Measurements from ENCODE around the gene EPB41L3. TPM values are rescaled to one million over a fixed set of nuclear protein-coding genes. Genes with fewer than 3 reads are reported as not detected.

EPB41L3 gene
- polyA plus RNA-seq, 1 donor = 65.5 TPM

DNA sequence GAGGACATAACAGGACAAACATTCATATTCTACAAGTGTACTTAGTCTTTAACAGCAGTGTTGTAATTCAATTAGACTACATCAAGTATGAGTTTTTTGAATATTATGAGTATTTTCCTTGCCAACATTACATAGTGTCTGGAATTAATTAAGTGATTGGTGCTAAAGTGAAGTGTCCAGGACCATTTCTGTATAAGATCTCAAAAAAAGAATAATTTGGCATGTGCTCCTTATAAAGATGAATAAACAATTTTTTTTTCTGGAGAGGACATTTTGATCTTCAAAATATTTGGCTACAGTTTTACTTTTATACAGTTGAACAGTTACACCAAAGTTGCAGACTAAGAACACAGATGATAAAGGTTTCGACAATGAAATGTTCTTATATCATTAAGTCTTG is 15.1 kb upstream of the EPB41L3 start:
- H3K4me1 ChIP-seq (ENCODE audit: control insufficient read depth, insufficient read depth, low read length) = no peaks in the 10 kb centered on the region
- H3K27me3 ChIP-seq (ENCODE audit: control insufficient read depth, insufficient read depth, low read length) = no peaks in the 10 kb centered on the region
- H3K36me3 ChIP-seq (ENCODE audit: control insufficient read depth, insufficient read depth, low read length) = no peaks in the 10 kb centered on the region
- H3K9me3 ChIP-seq (ENCODE audit: control insufficient read depth, low read depth, low read length) = no peaks in the 10 kb centered on the region
- no peak overlapping the region for H3K4me3 ChIP-seq (ENCODE audit: low read length)
- H3K27ac ChIP-seq (ENCODE audit: low read length) = no peak overlapping the region
- WGBS (ENCODE audit: insufficient coverage, low lambda C conversion rate) = no CpG with 5 or more reads among the region's 1 CpG
- DNase-seq = no peak

DNA sequence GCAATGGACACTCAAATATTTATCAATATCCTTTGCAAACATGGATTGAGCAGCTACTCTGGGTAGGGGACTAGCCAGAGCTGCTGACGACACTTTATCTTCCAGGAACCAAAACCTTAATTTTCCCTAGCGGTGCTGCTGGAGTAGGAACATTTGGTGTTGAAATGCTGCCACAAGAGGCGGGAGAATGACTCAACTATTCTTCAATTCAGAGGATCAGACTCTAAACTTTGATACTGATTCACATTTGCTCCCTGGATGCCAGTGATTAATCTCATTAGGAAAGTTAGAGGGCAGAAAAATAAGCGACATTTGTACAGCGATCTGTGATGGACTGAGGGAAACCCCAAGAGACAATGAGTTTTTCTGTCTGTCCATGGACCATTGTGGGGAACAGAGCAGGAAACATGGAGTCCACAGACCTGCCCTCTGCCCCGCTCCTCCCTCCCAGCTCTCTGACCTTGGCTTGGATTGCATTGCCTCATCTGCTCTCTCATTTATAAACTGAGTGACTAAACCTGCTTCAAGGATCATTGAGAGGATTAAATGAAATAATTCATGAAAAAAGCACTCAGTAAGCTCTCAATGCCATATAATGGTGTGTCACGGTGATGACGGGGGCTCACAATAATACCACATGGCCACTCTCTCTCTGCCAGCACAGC is 12.6 kb upstream of the EPB41L3 start:
- Histone ChIP-seq H3K27ac (ENCODE audit: low read length) (no peak overlapping the region), H3K36me3 (ENCODE audit: control insufficient read depth, insufficient read depth, low read length) (no peaks in the 10 kb centered on the region), H3K27me3 (ENCODE audit: control insufficient read depth, insufficient read depth, low read length) (no peaks in the 10 kb centered on the region), H3K4me1 (ENCODE audit: control insufficient read depth, insufficient read depth, low read length) (no peaks in the 10 kb centered on the region), H3K4me3 (ENCODE audit: low read length) (no peak overlapping the region), H3K9me3 (ENCODE audit: control insufficient read depth, low read depth, low read length) (no peaks in the 10 kb centered on the region)
- WGBS (ENCODE audit: insufficient coverage, low lambda C conversion rate) = 100% methylated on average over 2 of the region's 8 CpGs
- no peak for DNase-seq

DNA sequence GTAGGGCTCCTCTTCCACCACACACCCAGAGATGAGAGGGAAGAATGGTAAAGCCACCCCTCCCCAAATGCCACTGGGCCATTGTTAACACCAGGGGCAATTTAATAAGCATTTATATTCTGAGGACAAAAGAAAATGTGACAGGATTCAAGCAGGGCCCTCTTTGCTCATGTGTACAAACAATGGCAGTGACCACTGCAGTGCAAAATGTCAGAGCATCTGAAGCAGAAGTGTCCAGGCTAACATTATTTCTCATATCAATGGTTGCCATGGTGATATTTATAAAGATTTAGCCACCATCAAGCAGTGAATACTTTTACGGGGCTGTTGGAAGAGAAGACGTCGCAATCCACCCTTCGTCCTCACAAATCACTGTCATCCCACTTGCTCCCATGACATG is 10.8 kb upstream of the EPB41L3 start:
- no peaks in the 10 kb centered on the region for H3K36me3 ChIP-seq (ENCODE audit: control insufficient read depth, insufficient read depth, low read length)
- no peak for DNase-seq
- no peak overlapping the region for H3K27ac ChIP-seq (ENCODE audit: low read length)
- no peaks in the 10 kb centered on the region for H3K9me3 ChIP-seq (ENCODE audit: control insufficient read depth, low read depth, low read length)
- no CpG with 5 or more reads among the region's 4 CpGs for WGBS (ENCODE audit: insufficient coverage, low lambda C conversion rate)
- no peaks in the 10 kb centered on the region for H3K27me3 ChIP-seq (ENCODE audit: control insufficient read depth, insufficient read depth, low read length)
- H3K4me3 ChIP-seq (ENCODE audit: low read length) = no peak overlapping the region
- H3K4me1 ChIP-seq (ENCODE audit: control insufficient read depth, insufficient read depth, low read length) = no peaks in the 10 kb centered on the region

DNA sequence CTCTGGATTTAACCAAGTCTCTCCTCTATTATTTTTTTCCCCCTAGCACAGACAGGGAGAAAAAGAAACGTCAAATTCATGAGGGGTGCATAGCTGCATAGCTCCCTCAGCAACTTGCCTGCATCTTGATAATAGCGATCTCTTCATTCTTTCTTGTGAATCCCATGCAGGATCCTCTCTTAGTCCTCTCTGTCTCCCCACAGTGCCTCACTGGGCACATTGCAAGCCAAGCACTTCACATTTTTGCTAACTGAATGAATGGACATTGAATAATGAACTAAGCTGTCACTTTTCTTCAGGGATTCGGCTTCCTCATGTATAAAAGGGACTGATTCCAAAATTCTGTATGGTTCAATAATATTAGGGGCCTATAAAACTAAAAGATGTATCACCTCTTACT is 2.9 kb upstream of the EPB41L3 start:
- peak in 1 of 2 donors; percentile 19 for DNase-seq

DNA sequence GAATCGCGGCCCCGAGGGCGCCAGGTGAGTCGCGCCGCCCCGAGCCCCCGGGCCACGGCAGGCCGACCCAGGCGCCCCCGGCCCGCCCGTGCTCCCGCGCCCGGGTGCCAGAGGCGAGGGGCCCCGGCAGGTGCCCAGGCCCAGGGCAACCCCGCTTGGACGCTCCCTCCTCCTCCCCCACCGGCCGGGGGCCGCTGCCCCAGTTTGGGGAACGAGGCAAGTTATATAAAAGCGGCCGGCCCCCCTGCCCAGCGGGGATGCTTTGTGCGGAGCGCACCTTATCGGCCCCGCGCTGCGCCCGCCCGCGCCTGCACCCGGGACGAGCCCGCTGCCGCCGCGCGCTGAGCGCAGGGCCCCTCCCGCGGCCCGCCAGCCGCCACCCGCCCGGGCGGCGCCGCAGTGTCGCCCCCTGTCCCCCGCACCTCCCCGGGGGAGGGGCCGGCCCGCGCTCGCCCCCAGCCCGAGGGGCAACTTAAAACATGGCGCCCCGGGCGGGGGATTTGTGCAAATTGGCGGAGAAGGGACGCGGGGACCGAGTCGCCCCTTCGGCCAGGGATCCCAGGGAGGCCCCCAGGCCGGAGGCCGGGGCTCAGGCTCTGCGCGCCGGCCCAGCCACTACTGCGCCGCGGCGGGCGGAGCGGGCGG is 639 bp downstream of the EPB41L3 start:
- Histone ChIP-seq H3K27ac (ENCODE audit: low read length) (no peak overlapping the region), H3K4me1 (ENCODE audit: control insufficient read depth, insufficient read depth, low read length) (no peaks in the 10 kb centered on the region), H3K27me3 (ENCODE audit: control insufficient read depth, insufficient read depth, low read length) (peaks cover 14% of the 10 kb centered on the region), H3K4me3 (ENCODE audit: low read length) (peak overlapping the region; percentile 45), H3K9me3 (ENCODE audit: control insufficient read depth, low read depth, low read length) (no peaks in the 10 kb centered on the region), H3K36me3 (ENCODE audit: control insufficient read depth, insufficient read depth, low read length) (no peaks in the 10 kb centered on the region)
- no CpG with 5 or more reads among the region's 84 CpGs for WGBS (ENCODE audit: insufficient coverage, low lambda C conversion rate)
- DNase-seq = peak in 1 of 2 donors; percentile 45

More for the DNA sequence above, 2.9 kb upstream of the EPB41L3 start:
- H3K4me1 ChIP-seq (ENCODE audit: control insufficient read depth, insufficient read depth, low read length) = no peaks in the 10 kb centered on the region
- H3K27me3 ChIP-seq (ENCODE audit: control insufficient read depth, insufficient read depth, low read length) = peaks cover 14% of the 10 kb centered on the region
- H3K4me3 ChIP-seq (ENCODE audit: low read length) = no peak overlapping the region
- WGBS (ENCODE audit: insufficient coverage, low lambda C conversion rate) = no CpG with 5 or more reads among the region's 3 CpGs
- H3K36me3 ChIP-seq (ENCODE audit: control insufficient read depth, insufficient read depth, low read length) = no peaks in the 10 kb centered on the region
- H3K27ac ChIP-seq (ENCODE audit: low read length) = no peak overlapping the region
- no peaks in the 10 kb centered on the region for H3K9me3 ChIP-seq (ENCODE audit: control insufficient read depth, low read depth, low read length)

DNA sequence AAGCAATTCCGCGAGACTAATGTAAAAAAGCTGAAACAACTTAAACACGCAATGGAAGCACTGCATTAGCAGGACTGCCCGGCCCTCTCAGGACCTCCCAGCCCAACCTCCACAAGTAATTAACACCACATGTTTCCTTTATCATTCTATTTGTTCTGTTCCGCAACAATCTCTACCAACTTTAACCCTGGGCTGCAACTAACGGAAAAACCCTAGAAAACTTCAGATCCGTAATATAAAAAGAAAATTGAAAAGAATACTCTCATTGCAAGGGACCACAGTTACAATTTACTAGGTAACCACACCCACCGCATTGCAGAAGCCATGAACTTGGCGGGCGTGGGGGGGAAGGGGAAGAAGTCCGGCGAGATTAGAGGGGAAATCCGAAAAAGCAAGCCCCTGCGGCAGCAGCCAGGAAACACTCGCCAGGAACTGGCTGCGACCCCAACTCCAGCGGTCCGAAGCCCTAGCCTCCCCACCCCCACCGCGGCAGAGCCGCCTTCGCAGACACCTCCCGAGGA is 1.2 kb downstream of the EPB41L3 start:
- Histone ChIP-seq H3K9me3 (ENCODE audit: control insufficient read depth, low read depth, low read length) (no peaks in the 10 kb centered on the region), H3K27me3 (ENCODE audit: control insufficient read depth, insufficient read depth, low read length) (peaks cover 14% of the 10 kb centered on the region), H3K27ac (ENCODE audit: low read length) (no peak overlapping the region), H3K36me3 (ENCODE audit: control insufficient read depth, insufficient read depth, low read length) (no peaks in the 10 kb centered on the region), H3K4me3 (ENCODE audit: low read length) (peak overlapping the region; percentile 45), H3K4me1 (ENCODE audit: control insufficient read depth, insufficient read depth, low read length) (no peaks in the 10 kb centered on the region)
- DNase-seq = peak in 1 of 2 donors; percentile 26
- WGBS (ENCODE audit: insufficient coverage, low lambda C conversion rate) = 0% methylated on average over 1 of the region's 23 CpGs

- no peaks in the 10 kb centered on the region for H3K4me1 ChIP-seq (ENCODE audit: control insufficient read depth, insufficient read depth, low read length)
- H3K27ac ChIP-seq (ENCODE audit: low read length) = no peak overlapping the region
- H3K36me3 ChIP-seq (ENCODE audit: control insufficient read depth, insufficient read depth, low read length) = no peaks in the 10 kb centered on the region
- no peaks in the 10 kb centered on the region for H3K9me3 ChIP-seq (ENCODE audit: control insufficient read depth, low read depth, low read length)
- DNase-seq = no peak
- no peak overlapping the region for H3K4me3 ChIP-seq (ENCODE audit: low read length)
- WGBS (ENCODE audit: insufficient coverage, low lambda C conversion rate) = 100% methylated on average over 1 of the region's 3 CpGs
- peaks cover 14% of the 10 kb centered on the region for H3K27me3 ChIP-seq (ENCODE audit: control insufficient read depth, insufficient read depth, low read length)
These were observed 2.2 kb downstream of the EPB41L3 start for GRCh38 chr18:5541644-5542043.

GRCh38 chr18:5539391-5539790 is 4.4 kb downstream of the EPB41L3 start:
- no peak for DNase-seq
- H3K9me3 ChIP-seq (ENCODE audit: control insufficient read depth, low read depth, low read length) = no peaks in the 10 kb centered on the region
- no peak overlapping the region for H3K4me3 ChIP-seq (ENCODE audit: low read length)
- H3K4me1 ChIP-seq (ENCODE audit: control insufficient read depth, insufficient read depth, low read length) = no peaks in the 10 kb centered on the region
- H3K27ac ChIP-seq (ENCODE audit: low read length) = no peak overlapping the region
- H3K36me3 ChIP-seq (ENCODE audit: control insufficient read depth, insufficient read depth, low read length) = no peaks in the 10 kb centered on the region
- 100% methylated on average over 1 of the region's 2 CpGs for WGBS (ENCODE audit: insufficient coverage, low lambda C conversion rate)
- H3K27me3 ChIP-seq (ENCODE audit: control insufficient read depth, insufficient read depth, low read length) = peaks cover 12% of the 10 kb centered on the region

DNA sequence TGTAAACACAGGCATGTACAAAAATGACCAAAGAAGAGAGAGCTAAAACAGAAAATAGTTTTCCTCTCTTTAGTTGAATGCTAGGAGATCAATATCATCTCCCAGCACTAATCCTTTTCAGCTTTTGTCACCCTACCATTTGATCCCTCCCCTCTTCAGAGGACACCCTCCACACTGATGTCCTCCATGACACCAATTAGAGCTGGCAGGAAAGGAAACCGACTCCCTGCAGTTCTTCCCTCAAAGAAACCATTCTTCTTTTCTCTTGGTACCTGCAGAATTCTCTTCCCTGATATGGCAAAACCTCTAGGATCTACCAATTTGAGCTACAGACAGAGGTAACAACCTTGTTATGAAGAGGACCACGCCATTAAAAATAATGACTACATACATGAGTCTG is 5.3 kb downstream of the EPB41L3 start:
- Histone ChIP-seq H3K4me3 (ENCODE audit: low read length) (no peak overlapping the region), H3K27me3 (ENCODE audit: control insufficient read depth, insufficient read depth, low read length) (peaks cover 4% of the 10 kb centered on the region), H3K9me3 (ENCODE audit: control insufficient read depth, low read depth, low read length) (no peaks in the 10 kb centered on the region), H3K36me3 (ENCODE audit: control insufficient read depth, insufficient read depth, low read length) (no peaks in the 10 kb centered on the region), H3K27ac (ENCODE audit: low read length) (no peak overlapping the region), H3K4me1 (ENCODE audit: control insufficient read depth, insufficient read depth, low read length) (no peaks in the 10 kb centered on the region)
- DNase-seq = no peak
- 58% methylated on average over 2 of the region's 2 CpGs for WGBS (ENCODE audit: insufficient coverage, low lambda C conversion rate)

GRCh38 chr18:5537860-5538259 is 5.9 kb downstream of the EPB41L3 start:
- no peaks in the 10 kb centered on the region for H3K36me3 ChIP-seq (ENCODE audit: control insufficient read depth, insufficient read depth, low read length)
- no peak for DNase-seq
- H3K9me3 ChIP-seq (ENCODE audit: control insufficient read depth, low read depth, low read length) = no peaks in the 10 kb centered on the region
- WGBS (ENCODE audit: insufficient coverage, low lambda C conversion rate) = 100% methylated on average over 1 of the region's 2 CpGs
- peaks cover 4% of the 10 kb centered on the region for H3K27me3 ChIP-seq (ENCODE audit: control insufficient read depth, insufficient read depth, low read length)
- H3K4me1 ChIP-seq (ENCODE audit: control insufficient read depth, insufficient read depth, low read length) = no peaks in the 10 kb centered on the region
- no peak overlapping the region for H3K27ac ChIP-seq (ENCODE audit: low read length)
- no peak overlapping the region for H3K4me3 ChIP-seq (ENCODE audit: low read length)
